ENCODE results near the gene CST7.
A peak's percentile ranks its signal among the peaks of the same experiment; 100 is the strongest.
"Not testable (repeated sequence)": the region's sequence is repeated elsewhere in the genome, so short reads cannot be mapped to it uniquely, and the experiment has no call there.

The CST7 gene, protein sequence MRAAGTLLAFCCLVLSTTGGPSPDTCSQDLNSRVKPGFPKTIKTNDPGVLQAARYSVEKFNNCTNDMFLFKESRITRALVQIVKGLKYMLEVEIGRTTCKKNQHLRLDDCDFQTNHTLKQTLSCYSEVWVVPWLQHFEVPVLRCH

DNA sequence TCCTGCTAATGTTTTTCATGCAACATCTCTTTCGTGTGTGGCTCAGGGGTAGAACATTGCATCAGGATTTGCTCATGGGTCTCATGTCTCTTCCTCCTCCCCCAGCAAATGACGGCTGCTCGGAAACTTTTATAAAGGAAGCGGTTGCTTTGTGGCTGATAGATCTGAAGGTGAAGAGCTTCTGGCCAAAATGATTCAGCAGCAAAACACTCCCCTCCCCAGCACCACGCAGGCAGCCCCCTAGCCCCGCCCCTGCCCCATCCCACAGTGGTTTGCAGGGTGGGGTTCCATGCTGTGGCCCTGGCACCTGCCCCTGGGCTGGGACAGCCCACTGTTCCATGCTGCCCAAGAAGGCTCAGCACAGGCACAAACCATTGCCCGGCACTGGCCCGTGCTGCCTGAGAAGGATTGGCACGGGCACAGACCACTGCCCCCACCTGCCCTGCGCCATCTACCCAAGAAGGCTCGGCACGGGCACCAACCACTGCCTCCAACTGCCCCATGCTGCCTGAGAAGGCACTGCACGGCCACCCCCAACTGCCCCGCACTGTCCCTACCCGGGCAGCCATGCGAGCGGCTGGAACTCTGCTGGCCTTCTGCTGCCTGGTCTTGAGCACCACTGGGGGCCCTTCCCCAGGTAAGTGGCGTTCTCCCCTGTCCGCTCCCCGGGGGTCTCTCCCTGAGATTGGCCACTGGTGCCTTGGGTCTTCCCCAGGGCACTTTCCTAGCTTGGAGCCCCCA, at the start of gene CST7:
Gene CST7, plus strand, starts transcription at position 331 of the 741 bp plus-strand sequence. Its CDS starts 237 bp downstream, at position 568.
- DNase-seq: no peak

DNA sequence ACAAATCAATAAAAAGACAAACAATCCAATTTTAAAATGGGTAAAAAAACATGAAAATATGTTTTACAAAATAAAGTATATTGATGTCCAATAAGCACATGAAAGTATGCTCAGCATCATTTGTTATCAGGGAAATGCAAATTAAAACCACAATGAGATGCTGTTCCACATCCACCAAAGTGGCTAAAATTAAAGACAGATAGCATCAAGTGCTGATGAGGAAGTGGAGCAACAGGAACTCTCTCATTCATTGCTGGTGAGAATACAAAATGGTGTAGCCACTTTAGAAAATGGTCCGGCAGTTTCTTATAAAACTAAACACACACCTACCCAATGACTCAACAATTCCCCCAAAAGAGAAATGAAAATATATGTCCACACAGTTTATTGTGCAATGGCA, 42.3 kb upstream of the CST7 start:
- no peak for DNase-seq

DNA sequence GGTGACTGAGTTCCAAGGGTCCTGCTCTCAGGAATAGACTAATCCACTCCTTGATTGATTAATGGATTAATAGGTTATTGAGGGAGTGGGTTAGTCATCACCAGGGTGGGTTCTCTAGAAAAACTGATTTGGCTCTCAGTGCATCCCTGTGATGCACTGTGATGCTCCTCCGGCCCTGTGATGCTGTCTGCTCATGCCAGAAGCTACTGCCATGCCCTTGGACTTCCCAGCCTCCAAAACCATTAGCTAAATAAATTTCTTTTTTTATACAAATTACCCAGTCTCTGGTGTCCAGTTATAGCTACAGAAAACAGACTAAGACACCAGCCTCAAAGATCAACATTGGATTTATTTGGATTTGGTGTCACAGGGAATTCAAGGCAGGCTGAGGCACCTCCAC, 40.4 kb upstream of the CST7 start:
- no peak for DNase-seq

DNA sequence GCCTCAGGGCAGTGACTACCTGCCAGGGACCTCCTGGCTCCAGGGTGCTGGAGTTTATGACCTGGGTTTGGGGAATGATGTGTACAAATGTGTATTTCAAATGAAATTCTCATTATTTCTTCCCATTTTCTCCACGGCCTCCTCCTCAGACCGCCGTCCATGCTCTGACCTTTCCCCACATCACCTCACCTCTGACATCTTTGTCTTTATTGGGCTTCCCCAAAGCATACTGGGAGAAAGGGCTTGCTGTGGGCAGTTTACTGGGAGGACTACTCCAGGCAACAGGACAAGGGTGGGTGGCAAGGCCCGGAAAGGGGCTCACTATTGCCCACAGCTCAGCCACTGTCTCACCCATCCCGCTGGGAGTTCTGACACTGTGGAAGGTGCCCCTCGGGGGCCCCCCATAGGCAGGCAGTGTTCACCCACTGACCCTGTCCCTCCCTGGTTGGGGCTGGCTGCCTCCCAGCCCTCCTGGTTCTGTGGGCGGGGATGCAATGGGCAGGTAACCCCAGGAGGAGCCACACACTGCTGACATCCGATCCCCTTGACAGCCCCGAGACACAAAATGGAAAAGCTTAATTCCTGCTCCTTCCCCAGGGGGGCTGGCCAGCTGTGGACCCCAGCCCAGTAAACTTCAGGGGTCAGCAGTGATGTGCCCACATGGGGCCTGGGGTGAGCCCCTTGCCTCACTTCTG, 39.8 kb upstream of the CST7 start:
- no peak for DNase-seq

DNA sequence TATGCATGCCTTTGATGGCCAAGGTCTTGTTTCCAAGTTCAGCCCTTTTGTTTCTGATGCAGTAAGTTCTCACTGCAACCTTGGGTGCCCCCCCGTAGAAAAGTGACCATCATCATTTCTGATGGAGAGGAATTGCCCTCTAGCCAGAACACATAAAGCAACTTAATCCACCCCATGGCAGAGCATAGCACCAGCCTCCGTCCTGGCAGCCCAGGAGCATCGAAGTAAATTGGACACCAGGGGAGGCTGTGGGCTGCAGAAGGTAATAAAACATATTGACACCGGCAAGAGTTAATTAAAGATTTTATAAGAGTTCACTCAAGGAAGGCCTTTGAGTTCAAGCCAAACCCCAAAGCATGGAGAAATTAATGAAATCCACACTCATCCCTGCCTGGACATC, 39.2 kb upstream of the CST7 start:
- no peak for DNase-seq

DNA sequence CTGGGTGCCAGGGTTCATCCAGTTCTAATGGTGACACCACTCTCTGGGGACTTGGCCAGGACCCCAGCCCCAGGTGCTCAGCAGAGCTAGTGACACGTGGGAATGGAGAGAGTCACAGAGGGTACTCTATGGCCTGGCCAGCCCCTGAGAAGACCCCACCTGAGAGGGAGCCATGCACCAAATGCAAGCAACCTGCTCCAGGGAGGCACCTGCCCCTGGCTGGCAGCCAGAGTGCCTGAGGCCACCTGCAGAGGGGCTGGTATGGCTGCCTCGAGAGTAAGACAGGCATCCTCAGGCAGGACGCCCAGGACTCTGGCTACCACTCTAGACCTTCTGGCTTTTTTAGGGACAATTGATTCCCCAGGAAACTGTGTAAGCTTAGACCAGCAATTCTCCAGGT, 38.6 kb upstream of the CST7 start:
- no peak for DNase-seq

DNA sequence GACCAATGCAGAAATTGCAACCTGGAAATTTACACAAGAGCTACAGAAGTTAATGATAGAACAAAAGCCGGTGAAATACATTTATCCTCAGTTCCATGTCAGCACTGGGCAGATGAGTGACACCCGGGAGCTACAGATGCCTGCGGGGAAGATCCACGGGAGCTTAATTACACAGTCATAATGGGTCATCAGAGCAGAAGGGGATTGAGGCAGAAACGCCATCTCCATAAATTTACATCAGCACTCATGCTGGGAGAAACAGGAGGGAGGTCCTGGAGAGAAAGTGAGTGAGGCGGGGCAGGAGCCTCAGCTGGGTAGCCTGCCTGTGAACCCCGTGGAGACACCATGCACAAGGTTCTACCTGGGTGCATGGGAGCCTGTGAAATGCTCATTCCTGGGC, 37.6 kb upstream of the CST7 start:
- no peak for DNase-seq

DNA sequence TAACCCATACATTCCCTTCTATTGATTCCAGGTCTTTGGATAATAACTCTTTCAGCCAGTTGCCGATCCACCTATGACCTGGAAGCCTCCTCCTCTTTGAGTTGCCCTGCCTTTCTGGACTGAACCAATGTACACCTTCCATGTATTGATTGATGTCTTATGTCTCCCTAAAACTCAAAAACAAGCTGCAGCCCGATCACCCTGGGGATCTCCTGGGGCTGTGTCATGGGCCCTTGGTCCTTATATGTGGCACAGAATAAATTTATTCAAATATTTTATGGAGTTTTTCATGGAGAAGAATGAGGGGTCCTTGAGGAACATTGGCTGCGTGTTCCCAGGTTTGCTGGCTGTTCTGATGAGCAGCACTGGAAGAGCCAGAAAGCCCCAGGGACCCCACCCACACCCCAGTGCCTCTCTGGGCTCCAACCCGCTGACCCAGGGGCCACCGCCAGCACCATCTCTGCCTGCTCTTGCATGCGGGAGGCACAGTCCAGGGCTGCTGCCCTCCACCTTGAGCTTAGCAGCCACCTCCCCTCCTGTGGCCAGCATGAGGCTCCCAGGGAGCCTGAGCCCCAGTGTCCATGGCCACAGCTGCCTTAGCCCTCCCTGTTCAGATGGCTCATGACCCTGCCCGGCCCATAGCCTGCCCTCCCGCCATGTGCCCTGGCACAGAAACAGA, 36.5 kb upstream of the CST7 start:
- DNase-seq: no peak

DNA sequence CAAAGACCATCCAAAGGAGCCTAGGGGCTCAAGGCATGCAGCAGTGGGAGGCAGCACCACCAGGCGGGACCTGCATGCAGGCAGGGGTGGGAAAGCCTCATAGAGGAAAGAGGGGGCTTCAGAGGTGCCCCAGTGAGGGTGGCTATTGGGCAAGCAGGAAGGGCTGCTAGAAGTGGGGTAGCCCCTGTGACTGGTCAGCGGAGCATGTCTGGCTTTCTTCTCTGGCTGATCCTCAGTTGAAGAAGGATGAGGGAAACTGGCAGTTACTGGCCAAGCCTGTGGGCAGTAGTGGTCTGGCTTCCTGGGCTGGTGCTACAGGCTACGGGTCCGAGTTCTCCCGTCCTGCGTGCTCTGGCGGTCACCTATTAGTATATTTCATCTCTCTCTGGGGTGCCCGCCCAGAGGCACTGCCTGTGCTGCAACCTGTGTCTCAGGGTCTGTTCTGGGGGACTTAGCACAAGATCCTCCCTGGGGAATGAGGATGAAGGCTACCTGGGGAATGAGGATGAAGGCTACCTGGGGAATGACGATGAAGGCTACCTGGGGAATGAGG, 35.9 kb upstream of the CST7 start:
- no peak for DNase-seq

DNA sequence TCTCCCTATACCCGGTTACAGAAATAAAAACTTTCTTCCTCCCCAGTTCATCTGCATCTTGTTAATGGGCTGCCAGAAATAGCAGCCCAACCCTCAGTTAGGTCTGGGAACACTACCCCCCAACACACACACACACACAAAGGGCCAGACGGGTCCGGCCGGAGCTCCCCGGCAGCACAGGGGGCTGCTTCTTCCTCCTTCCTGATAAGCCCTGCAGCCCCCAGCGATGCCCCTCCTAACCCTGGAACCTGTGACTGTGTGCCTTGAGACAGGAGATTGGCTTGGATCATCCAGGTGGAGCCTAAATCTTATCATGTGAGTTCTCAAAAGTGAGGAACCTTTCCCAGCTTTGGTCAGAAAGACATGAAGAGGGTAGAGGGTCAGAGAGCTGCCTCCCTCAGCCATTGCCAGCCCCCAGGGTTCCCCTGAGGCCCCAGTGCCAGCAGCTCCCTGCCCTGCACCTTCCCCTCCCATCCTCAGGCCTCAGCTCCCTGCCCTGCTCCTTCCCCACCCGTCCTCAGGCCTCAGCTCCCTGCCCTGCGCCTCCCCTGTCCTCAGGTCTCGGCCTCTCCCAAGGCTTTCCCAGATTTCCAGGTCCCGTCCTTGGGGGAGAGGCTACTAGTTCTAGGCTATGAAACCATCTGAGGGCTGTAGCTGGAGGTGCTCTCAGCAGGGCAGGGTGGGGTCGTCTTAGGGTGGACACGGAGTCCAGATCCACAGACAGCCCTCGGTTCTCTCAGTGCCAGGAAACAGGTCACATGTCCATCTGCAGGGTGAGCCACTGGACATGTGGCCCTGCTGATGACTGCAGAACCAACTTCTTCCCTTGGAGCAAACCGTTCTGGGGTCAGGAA, 34.5 kb upstream of the CST7 start:
- peak in 1 of 58 donors; percentile 1 for DNase-seq

DNA sequence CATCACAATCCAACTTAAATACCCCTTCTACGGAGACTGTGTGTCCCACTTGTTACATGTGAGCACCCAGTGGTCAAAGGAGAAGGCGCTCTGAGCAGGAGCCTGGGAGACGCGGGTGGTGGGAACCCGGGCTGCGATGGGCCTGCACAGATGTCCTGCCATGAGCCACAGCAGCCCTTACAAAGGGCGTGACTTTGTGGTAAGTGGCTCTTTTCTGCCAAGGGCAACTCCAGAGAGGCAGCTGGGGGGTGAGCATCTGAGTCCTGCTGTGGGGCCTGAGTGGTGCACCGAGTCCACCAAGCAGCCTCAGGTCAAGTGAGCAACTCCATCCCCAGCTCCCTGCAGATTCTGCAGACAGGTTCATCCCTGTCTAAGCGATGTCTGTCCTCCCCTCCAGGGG, 33.6 kb upstream of the CST7 start:
- DNase-seq: no peak

DNA sequence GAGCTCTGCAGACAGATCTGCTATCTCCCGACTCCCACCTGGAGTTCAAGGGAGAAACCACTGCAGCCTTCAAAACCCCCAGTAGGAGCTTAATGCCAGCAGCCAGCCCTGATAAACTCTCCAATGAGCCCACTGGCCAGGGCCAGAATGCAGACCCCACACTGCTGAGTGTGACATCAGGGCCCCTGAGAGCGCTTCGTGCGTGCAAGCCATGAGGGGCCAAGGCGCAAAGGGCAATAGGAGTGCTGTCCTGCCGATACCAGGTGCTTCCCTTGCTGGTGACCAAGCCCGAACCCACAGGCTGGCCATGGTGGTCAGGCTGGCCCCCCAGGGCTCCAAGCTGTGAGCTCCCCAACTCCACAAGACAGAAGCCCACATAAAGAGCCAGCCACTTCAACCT, 33.2 kb upstream of the CST7 start:
- DNase-seq: no peak

DNA sequence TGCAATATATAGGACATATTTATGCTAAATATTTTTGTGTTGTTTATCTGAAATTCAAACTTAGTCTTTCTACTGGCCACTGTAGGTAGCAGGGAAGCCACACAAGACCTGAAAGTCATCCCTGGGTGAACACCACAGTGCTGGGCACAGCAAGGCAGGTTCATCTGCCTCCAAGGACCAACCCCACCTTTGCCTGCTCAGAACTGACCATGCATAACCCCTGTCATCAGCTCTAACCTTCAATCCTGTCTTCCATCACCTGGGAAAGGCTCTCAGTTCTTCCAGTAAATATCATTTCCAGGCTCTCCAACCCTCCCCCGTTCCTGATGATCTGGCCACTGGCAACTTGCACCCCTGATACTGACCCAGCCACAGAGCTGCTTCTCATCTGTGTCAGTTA, 32.7 kb upstream of the CST7 start:
- no peak for DNase-seq

DNA sequence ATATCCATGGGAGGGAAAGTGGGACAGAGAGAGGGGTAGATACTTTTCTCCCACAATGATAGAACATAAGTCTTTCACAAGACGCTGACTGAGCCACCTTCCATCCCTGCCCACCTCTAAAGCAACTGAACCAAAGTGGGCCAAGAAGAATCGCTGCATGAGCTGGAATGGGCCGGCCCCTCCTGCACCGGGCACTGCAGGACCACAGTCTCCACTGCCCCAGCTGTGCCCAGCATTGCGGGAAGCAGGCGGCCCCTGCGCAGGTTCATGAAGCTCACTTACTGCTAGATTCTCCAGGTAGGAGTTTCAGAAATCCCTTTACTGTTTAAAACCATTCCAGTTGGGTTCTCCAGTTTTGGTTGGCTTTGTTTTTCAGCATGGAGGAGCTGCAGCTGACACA, 32.0 kb upstream of the CST7 start:
- no peak for DNase-seq

DNA sequence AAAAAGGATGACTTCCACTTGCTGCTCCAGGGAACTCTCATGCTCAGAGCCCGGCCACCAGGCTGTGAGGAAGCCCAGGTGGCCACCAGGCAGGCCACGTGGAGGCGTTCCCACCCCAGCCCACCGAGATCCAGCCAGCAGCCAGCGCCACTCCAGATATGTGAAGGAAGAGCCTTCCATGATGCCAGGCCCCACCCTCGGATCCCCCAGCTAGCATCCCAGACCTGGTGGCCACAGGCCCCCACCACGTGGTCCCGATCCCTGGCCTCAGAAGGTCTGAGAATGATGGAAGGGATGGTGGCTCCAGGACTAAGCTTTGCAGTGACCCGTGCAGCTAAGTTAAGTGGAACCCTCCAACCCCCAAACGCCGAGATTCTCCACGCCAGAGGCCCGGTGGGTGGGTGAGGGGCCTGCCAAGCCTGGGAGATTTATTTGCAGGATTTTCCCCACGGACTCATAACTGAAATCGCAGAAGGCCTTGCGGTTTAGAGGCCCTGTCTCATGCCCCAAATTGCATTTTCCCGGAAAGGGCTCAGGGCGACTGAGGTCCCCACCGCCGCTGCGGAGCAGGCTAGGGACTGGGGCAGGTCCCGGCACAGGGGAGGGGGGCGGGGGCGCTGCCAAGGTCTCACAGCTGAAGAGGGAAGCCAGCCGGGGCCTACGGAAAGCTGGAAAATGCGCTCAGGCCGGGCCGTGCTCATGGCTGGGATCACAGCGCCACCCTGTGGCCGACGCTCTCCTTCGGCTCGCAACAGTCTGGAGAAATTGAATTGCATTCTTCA, 31.1 kb upstream of the CST7 start:
- DNase-seq: peak in 54 of 58 donors; percentile 17 to 85 (median 50)

DNA sequence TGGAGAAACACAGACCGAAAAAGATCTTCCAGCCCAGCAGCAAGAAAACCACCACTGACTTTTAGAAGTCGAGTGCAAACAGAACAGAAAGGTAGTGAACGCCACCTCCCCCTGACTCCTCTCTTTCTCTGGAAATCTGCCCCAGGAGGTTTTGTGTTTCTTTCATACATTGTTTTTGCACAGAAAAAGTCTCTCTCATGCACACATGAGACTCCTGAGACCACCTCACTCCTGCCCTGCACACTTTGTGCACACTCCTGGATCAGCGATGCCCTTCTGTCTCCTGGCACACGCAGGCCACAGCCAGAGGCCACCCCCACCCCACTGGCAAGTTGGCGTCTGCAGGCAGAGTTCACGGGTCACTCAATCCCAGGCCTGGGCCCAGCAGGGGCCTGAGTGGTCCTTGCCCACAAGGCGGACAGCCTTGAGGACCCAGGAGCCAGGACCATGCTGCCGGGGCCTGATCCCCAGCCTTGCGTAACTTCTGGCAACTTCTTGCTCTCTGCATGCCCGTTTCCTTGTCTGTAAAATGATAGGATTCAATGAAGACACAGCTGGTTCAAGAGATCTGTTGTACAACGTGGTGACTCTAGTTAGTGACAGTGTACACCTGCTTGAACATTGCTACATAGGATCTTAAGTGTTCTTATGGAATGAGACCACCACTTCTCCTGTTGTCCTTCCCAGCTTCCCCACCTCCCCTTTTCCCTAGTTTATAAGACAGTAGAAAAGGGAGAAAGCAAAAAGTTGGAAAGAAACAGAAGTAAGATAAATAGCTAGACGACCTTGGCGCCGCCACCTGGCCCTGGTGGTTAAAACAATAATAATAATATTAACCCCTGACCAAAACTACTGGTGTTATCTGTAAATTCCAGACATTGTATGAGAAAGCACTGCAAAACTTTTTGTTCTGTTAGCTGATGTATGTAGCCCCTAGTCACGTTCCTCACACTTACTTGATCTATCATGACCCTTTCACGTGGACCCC, 30.2 kb upstream of the CST7 start:
- DNase-seq: peak in 4 of 58 donors; percentile 6 to 27 (median 12)

DNA sequence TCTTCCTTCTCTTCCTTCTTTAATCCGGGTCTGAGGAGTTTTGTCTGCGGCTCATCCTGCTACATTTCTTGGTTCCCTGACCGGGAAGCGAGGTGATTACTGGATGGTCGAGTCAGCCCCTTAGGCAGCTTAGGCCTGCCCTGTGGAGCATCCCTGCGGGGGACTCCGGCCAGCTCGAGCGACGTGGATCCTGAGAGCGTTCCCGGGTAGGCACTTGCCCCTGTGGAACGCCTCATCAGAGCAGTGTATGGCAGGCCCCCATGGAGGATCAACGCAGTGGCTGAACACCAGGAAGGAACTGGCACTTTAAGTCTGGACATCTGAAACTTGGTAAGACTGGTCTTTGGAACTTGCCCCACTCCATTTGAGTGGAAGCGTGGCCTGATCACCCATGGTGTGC, 29.4 kb upstream of the CST7 start:
- DNase-seq: not testable (repeated sequence)

DNA sequence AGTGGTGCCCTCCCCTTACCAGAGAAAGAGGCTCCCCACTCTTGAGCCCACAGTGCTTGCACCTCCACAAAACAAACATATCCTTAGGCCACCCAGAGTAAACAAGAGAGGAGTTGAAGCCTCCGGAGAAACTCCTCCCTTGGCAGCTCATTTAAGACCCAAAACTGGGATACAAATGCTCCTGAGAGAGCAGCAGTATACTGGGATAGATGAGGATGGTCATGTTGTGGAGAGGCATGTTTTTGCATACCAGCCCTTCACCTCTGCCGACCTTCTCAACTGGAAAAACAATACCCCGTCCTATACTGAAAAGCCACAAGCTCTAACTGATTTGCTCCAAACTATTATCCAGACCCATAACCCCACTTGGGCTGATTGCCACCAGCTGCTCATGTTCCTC, 28.4 kb upstream of the CST7 start:
- DNase-seq: not testable (repeated sequence)

DNA sequence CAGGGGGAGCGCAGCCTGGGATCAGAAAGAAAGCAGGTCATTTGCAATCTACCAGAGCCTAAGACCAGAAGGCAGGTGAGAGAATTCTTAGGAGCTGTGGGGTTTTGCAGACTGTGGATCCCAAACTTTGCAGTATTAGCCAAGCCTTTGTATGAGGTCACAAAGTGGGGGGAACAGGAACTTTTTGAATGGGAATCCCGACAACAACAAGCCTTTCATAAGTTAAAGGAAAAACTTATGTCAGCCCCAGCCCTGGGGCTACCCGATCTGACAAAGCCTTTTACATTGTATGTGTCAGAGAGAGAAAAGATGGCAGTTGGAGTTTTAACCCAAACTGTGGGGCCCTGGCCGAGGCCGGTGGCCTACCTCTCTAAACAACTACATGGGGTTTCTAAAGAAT, 19.8 kb upstream of the CST7 start:
- not testable (repeated sequence) for DNase-seq
